OCI-LY3 (cell line): ENCODE data around the gene PRXL2B.

Experiments used
- CTCF ChIP-seq: fragments of 200-600, 300-600 bp; sonication (generic); IDR thresholded peaks from 2 replicates; pipeline ENCODE4 v1.5.1; 2014; ENCODE audit warnings: antibody characterized with exemption, low read length, low read depth
- EZH2phosphoT487 ChIP-seq: fragments of 200-600 bp; shearing (Covaris generic); IDR thresholded peaks from 2 replicates; pipeline ENCODE4 v1.6.1; 2018; ENCODE audit warnings: antibody characterized with exemption, mixed run types, low read depth

- no peak for TF ChIP-seq EZH2phosphoT487
- no peak for TF ChIP-seq CTCF
Observed at GRCh38 chr1:2596530-2597333, 10.2 kb downstream of the PRXL2B start.
